Cerebellar cortex (tissue), 1 donor: ENCODE data around the gene KHDRBS1.
A peak's percentile ranks its signal among the peaks of the same experiment; 100 is the strongest.
"Not testable (repeated sequence)": the region's sequence is repeated elsewhere in the genome, so short reads cannot be mapped to it uniquely, and the experiment has no call there.

Source experiments
- DNase-seq: peaks from one replicate; pipeline ENCODE4 v3.0.0-alpha.2; 2015; ENCODE audit warnings: low spot score

Gene KHDRBS1, protein sequence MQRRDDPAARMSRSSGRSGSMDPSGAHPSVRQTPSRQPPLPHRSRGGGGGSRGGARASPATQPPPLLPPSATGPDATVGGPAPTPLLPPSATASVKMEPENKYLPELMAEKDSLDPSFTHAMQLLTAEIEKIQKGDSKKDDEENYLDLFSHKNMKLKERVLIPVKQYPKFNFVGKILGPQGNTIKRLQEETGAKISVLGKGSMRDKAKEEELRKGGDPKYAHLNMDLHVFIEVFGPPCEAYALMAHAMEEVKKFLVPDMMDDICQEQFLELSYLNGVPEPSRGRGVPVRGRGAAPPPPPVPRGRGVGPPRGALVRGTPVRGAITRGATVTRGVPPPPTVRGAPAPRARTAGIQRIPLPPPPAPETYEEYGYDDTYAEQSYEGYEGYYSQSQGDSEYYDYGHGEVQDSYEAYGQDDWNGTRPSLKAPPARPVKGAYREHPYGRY

DNA sequence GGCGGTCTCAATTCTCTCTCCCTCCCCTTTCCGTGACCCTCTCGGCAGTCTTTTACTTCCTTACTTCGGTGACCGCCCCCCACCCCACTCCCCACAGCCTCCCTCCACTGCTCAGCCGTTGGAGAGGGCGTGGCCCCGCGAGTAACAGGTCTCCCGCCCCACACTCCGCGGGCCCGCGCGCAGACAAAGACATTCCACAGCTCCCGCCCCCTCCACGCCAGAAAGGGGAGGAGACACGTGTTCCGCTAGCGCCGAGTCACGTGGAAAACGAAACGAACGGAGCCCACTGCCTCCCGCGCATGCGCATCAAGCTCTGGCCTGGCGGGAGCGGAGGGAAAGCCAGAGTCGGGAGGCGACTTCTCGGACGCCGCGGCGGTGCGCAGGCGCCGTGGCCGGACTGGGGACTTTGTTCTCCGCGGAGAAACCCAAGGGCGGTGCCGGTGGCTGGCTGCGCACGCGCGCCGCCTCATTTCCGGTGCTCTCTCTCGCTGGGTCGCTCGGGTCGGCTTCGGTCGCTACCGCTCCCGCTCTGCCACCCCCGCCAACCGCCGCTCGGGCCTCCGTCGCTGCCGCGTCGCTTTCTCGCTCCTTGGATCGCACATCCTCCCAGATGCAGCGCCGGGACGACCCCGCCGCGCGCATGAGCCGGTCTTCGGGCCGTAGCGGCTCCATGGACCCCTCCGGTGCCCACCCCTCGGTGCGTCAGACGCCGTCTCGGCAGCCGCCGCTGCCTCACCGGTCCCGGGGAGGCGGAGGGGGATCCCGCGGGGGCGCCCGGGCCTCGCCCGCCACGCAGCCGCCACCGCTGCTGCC is at the start of gene KHDRBS1:
Gene KHDRBS1 (plus strand): TSS at position 483 of the 813 bp plus-strand sequence. CDS start 128 bp downstream, at position 611.
- peak; percentile 98 for DNase-seq

DNA sequence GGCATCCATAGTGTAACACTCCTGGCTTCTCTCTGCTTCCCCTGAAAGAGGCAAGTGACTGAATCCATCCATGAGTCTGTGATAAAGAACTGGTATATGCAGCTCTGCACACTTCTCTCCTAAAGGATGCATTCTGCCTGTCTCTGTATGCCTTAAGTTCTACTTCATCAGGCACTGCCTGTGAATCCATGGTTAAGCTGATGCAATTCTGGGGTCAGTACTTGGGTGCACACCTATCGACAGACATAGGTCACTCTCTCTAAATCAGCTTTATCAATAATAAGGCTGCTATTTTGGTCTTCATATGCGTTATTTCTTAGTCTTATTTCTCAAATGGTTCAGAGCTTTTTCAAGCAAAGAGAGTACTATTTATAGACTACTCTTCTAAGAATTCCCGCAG is 42.8 kb upstream of the KHDRBS1 start:
- DNase-seq: no peak

DNA sequence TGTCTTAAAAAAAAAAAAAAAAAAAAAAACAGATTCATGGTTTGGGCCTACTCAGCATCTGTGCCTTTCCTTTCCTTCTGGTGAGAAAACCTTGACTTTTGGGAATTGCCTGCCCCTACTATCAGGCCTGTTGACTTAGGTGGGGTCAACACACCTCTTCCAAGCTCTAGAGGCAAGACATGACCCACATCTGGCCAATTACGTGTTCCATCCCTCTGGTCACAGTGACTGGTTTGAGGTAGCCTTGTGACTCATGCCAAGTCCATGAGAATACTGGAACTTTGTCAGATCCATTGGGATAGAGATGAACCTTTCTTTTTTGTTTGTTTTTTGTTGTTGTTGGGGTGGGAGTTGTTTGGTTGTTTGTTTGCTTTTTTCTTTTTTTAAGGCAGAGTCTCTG is 37.3 kb upstream of the KHDRBS1 start:
- DNase-seq: no peak

DNA sequence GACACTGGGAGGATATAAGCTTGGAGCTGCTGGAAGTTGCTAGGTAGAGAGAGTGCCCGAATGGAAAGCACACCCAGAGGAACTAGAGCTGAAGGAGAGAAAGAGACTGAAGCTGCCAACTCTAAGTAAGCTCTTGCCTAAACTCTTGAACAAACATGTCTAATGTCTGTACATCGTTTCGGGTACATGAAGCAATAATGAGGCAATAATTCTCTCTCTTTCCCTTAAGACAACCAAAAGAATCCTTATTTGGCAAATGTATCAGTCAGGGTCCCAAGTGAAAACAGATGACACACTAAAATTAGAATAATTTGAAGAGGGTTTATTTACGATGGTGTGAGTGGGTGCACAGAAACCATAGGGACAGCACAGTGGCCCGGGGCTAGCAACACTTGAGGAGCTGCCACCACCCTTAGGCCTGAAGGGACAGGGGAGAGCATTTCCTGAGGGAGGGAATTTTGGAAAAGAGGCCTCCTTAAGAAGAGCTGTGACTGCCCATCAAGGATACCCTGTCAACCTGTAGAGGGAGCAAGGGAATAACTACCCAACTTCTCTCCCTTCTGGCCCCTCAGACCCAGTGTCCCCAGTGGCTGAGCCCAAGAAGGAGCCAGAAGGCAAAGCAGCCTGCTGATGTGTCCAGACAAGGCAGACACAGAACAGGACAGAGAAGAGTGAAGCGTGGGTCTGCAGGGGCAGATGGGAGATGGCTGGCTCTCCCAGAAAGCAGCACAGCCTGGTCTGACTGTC is 36.1 kb upstream of the KHDRBS1 start:
- peak; percentile 74 for DNase-seq

DNA sequence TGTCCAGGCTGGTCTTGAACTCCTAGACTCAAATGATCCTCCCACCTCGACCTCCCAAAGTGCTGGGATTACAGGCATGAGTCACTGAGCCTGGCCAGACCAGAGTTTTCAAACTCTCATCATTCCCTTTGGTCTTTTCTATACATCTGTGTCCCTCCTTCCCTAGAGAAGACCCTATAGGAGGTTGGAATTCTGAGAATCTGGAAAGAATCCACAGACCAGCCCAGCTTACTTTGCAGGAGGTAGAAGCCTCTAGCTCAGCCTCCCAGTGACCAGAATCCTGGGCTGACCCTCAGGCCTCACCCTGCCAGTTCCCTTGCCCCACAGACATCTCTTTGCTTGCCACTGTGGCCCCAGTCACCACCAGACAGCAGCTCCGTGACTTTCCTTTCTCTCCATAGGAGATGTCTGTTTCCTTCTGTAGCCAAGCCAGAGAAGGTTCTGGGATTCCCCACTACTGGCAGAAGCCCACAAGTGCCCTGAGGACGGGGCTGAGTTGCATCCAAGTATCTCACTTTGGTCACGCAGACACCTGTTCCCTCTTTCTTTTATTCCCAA is 34.7 kb upstream of the KHDRBS1 start:
- peak; percentile 31 for DNase-seq

DNA sequence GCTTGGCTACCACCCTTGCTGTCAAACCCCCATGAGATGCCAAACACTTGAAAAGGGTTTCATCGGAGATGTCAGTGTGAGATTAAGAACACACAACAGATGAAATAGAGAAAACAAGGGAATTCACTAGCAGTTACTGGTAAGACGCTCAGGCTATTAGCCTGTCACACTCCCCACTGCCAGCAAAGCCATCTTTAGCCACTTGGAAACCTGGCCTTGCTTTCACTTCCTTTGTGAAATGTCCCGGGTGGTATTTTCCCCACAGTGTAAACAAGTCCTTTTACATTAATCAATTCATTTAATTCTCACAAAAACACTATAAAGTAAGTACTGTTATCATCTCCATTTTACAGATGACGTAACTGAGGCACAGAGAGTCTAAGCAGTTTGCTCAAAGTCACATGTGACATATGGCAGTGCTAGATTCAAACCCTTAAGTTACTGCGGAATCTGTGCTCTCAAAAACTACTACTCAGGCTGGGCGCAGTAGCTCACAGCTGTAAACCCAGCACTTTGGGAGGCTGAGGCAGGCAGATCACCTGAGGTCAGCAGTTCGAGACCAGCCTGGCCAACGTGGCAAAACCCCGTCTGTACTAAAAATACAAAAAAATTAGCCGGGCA is 32.7 kb upstream of the KHDRBS1 start:
- DNase-seq: no peak

DNA sequence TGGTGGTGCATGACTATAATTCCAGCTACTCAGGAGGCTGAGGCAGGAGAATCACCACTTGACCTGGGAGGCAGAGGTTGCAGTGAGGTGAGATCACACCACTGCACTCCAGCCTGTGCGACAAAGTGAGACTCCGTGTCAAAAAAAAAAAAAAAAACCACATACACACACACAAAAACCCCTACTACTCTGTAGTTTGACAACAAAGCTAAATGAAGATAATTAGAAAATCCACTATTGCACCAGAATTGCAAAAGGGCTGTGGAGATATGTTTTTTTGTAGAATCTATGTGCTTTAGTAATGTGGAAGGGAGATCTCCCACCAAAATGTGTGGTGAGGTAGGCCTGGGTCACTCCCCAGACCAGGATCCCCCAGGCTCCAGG is 32.2 kb upstream of the KHDRBS1 start:
- no peak for DNase-seq

DNA sequence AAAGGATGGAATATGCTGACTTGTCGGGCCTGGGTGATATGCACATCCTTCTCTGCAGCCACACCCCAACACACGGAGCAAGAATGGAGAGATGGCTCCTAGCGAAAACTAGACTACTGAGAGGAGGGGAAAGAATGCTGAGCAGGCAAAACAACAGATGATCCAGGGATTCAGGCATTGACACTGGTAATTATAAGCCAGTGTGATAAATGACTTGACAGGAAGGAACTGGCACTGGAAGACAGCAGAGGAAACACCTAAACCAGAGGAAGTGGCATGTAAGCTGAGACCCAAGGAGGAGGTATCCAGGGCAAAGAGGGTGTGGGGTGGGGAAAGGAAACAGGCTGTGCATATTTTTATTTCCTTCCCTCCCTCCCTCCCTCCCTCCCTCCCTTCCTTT is 31.7 kb upstream of the KHDRBS1 start:
- DNase-seq: no peak

DNA sequence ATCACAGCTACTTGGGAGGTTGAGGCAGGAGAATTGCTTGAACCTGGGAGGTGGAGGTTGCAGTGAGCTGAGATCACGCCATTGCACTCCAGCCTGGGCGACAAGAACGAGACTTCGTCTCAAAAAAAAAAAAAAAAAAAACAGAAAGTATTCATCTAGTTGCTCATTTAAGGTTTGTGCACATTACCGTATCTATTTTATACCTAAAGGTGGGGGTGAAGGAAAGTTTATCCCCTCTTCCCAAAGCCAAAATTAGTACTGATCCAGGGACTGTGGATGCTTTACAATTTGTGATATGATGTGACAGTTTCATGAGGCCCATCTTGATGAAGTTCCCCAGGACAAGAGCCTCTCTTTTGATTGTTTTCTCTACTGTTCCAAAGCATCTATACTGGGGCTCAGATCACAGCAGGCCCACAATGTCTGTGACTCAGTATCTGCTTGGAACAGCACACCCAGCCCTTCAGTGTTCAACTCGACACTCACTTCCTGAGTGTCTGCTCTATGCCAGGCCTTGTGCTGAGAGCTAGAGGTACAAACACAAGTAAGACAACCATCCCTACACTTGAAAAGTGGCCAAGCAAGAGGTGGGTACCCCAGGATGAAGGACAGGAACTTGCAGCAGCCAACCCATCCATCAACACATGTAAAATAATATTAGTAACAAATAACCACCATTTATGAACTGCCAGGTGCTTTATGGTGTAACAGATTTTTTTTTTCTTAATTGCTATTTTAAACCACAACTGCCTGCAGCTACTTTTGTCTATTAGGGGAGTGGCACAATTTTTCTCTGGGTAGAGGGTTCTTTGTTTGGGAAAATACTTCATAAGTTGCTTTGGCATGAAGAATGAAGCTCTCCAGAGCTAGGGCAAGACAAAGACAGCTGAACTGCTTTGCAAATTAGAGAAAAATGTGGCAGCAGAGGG is 29.0 kb upstream of the KHDRBS1 start:
- no peak for DNase-seq

DNA sequence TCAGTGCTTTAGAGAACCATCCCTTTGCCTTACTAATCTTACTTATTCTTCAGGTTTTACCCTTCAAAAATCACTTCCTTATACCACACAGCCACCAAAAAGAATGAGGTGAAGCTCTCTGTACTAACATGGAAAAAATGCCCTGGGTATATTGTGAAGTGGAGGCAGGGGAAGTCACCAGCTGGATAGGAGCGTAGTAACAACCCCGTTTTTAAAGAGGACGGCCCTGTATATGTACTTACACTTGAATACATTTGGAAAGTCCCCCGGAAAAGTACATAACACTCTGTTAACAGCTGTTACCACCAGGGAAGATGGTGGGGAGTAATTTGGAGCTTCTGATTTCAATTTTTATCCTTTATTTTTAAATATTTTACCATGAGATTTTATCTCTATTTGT is 28.2 kb upstream of the KHDRBS1 start:
- DNase-seq: no peak

DNA sequence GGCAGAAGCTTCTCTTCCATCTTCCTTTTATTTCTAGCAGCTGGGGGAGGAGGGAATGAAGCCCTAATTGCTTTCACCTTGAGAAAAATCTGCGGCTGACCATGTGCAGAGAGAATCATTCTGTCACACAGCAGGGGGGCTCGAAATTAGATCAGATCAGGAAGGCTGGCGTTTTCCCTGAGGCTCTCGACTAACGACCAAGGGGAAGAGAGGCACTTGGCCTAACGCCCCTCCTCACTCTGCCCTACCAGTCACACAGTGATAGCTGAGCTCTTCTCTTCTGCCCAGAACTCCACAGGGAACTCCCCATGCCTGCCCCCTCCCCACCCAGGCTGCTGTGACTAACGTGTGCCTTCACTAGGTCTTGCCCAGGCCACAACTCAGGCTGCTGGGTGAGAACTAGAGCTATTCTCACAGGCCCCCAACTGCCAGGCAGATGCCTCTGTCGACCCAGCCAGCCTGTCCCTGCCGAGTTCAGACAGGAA is 26.5 kb upstream of the KHDRBS1 start:
- DNase-seq: peak; percentile 33

DNA sequence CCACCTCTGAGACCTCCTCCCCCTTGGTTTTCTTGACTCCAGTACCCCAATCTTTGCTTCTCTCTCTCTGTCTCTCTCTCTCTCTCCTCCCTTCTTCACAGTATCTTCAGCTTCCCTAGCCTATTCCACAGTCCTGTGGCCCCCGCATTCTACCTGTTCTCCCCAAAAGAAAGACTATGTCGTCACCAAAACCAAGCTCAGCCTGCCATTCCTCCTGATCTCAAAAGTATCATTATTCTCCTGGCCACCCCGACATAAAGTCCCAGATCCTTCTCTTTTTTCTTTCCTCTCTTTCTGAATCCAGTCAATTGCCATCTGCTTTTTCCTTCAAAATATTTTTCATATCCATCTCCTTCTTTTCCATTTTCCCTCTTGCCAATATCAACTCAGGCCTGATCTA is 23.7 kb upstream of the KHDRBS1 start:
- no peak for DNase-seq

DNA sequence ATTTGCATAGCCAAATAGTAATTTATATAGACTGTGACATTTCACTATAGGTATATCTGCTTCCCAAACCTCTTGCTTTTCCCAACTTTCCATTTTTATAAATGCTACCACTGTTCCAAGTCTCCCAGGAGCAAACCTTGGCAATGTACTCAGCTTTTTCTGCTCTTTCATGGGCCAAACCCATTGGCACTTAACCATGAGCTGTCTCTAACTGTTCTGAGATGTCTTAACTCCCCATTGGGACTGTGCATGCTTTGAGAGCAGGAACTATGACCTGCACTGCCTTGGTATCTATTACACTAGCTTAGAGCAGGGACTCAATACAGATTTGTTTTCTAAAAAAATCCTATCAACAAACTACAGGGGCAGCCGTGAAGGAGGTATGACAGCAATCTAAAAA is 22.5 kb upstream of the KHDRBS1 start:
- no peak for DNase-seq

DNA sequence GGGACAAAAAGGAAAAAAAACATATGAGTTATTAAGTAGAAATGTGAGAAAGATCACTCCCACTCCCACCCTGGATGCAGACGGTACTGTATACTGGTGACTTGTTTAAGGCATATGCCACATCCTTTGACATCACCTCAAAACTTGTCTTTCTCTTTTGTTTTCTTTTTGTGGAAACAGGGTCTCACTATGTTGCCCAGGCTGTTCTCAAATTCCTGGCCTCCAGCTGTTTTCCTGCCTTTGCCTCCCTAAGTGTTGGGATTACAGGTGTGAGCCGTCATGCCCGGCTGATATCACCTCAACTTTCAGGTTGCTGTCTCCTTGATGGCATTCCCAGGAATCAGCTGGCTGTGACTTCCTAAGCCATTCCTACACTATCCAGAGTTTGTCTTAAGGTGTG is 18.4 kb upstream of the KHDRBS1 start:
- DNase-seq: no peak

DNA sequence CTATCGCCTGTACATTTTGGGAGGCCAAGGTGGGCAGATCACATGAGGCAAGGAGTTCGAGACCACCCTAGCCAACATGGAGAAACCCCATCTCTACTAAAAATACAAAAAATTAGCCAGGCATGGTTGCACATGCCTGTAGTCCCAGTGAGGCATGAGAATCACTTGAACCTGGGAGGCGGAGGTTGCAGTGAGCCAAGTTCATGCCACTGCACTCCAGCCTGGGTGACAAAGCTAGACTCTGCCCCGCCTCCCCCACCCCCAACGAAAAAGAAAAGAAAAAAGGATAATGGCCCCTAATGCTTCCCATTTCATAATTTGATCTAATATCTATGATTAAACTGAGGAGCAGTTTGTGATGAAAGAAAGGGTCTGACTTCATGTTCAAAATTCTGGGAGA is 17.5 kb upstream of the KHDRBS1 start:
- not testable (repeated sequence) for DNase-seq

DNA sequence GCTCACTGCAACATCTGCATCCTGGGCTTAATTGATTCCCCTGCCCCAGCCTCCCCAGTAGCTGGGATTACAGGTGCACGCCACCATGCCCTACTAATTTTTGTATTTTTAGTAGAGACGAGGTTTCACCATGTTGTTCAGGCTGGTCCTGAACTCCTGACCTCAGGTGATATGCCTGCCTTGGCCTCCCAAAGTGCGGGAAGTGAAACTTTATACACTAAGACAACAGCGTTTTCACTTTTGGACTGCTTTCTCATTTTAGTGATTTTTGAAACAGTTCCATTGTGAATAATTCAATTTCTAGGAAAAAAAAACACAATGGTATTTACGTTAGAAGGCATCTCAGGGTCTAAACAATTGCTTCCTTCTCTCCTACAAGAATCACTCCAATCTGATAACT is 11.8 kb upstream of the KHDRBS1 start:
- DNase-seq: no peak

DNA sequence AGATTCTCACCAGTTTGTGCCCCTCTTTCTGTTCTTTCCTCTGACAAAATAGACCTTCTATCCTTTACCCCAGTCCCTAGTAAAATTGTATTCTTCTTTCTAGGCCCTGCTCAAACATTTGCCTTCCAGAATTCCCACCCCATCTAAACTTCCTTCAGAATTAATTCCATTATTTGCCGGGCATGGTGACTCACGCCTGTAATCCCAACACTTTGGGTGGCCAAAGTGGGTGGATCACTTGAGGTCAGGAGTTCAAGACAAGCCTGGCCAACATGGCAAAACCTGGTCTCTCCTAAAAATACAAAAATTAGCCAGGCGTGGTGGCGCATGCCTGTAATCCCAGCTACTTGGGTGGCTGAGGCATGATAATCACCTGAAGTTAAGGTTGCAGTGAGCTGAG is 11.4 kb upstream of the KHDRBS1 start:
- DNase-seq: not testable (repeated sequence)

DNA sequence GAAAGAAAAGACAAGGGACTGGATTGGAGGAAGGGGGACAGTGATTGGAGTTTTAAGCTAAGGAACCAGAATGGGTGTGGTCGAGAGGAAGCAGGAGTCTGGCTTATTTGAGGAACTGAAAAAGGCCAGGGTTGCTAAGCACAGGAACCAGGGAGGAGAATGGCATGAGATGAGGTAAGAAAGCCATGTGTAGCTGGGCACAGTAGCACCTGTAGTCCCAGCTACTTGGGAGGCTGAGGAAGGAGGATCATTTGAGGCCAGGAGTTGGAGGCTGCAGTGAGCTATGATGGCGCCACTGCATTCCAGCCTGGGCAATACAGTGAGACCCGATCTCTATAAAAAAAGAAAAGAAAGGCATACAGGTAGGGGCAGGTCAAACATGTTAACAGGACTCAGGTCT is 8.1 kb upstream of the KHDRBS1 start:
- DNase-seq: no peak

DNA sequence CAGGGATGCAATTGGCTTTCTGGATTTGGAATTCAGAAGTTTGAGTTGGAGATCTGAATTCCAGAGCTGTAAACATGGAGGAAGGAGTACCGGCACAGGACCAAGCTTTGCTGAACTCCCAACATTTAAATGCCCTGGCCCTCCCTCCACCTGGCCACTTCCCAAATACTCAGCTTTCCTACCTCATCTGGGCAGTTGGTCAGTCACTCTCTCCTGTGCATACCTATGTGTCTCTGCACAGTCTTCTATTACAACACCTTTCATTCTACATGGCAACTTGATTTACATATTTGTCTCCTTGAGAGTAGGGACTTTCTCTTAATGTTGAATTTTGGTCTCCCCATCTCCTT is 6.1 kb upstream of the KHDRBS1 start:
- DNase-seq: no peak

DNA sequence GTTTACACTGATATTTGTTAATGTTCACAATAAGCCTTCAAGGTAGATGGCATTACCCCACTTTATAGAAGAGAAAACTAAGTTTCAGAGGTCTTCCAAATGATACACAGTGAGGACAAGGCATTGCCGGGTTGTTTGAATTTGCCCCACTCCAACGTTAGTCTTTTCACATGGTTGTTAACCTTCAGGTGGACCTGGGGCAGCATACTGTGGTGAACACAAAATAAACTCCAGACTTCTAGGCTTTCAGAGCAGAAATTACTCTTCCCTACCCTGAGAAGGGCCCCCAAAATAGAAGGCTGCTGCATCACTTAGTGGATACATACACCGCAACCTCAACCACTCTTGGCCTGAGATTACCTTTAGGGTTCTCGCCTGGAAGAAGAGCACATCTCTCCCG is 3.4 kb upstream of the KHDRBS1 start:
- DNase-seq: no peak
